Astrocyte of the spinal cord (primary cell): ENCODE data around the gene MRPL32.

Experiments used
- DNase-seq: peaks from one replicate; pipeline ENCODE4 v3.0.0; 2011; ENCODE audit warnings: low read depth, low spot score
- H3K4me3 ChIP-seq: 2 replicates; pipeline ENCODE4 v1.5.1; 2011; ENCODE audit warnings: low read depth, mild to moderate bottlenecking, low read length, moderate library complexity
- in situ Hi-C: cut with HindIII; loops from 2 replicates; pipeline ENCODE4 v1.10.0; 2017; ENCODE audit warnings: low sequenced_read_pairs
- TF ChIP-seq, protein P1 (sequence below): IDR thresholded peaks from 2 replicates; pipeline ENCODE4 v1.5.1; 2012; ENCODE audit warnings: low read depth, mild to moderate bottlenecking, low read length, inconsistent platforms

Gene MRPL32

DNA sequence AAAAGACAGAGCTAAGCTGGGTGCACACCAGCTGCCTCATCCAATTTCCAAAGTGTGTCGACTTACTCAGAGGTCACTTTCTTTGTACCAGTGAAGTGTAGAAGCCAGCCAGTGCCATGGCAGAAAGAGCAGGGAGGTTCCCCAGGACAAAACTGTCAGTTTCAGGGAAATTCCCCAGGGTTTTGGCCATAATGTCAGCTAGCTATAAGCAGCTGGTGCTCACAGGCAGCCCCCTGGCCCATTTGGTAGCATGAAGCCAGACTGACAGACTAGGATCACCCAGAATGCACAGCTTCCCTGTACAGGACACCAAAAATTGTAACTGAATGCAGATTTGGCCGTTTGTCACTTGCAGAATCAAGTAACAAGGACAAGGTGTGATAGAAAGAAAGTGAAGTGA lies 28.6 kb downstream of the MRPL32 start:
- H3K4me3 ChIP-seq: no peak overlapping the region
- in situ Hi-C loops: no loop called here
- TF ChIP-seq, protein P1, sequence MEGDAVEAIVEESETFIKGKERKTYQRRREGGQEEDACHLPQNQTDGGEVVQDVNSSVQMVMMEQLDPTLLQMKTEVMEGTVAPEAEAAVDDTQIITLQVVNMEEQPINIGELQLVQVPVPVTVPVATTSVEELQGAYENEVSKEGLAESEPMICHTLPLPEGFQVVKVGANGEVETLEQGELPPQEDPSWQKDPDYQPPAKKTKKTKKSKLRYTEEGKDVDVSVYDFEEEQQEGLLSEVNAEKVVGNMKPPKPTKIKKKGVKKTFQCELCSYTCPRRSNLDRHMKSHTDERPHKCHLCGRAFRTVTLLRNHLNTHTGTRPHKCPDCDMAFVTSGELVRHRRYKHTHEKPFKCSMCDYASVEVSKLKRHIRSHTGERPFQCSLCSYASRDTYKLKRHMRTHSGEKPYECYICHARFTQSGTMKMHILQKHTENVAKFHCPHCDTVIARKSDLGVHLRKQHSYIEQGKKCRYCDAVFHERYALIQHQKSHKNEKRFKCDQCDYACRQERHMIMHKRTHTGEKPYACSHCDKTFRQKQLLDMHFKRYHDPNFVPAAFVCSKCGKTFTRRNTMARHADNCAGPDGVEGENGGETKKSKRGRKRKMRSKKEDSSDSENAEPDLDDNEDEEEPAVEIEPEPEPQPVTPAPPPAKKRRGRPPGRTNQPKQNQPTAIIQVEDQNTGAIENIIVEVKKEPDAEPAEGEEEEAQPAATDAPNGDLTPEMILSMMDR: no peak
- no peak for DNase-seq

DNA sequence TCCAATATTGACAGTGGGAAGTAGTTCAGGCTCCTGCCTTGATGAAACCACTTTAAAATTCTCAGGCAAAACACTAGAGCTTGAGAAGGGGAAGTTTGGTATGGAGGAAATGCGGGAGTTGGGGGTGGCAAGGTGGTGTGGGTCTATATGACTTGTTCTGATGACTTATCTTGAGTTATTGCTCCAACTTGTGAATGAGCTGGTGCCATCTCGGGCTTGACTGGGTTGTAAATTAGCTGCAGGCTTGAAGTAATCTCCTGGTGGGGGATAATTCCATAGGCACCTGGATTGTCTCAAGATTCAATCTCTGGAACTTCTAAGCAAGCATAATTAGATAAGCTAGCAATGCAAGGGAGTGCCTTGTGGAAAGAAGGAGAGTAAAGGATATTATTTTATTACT lies 29.0 kb downstream of the MRPL32 start:
- in situ Hi-C loops: no loop called here

GRCh38 chr7:42964293-42964692 lies 32.1 kb downstream of the MRPL32 start:
- TF ChIP-seq, protein P1: no peak
- DNase-seq: no peak
- H3K4me3 ChIP-seq: no peak overlapping the region
- in situ Hi-C loops: no loop called here

More for the DNA sequence above, 29.0 kb downstream of the MRPL32 start:
- DNase-seq: no peak
- TF ChIP-seq, protein P1: no peak
- no peak overlapping the region for H3K4me3 ChIP-seq

GRCh38 chr7:42964849-42965805 lies 33.0 kb downstream of the MRPL32 start:
- in situ Hi-C loops: no loop called here
- no peak for DNase-seq
- TF ChIP-seq, protein P1: no peak
- no peak overlapping the region for H3K4me3 ChIP-seq

- no peak for DNase-seq
- H3K4me3 ChIP-seq: no peak overlapping the region
- in situ Hi-C loops: no loop called here
- TF ChIP-seq, protein P1: no peak
Measured at GRCh38 chr7:42967391-42967790, 35.2 kb downstream of the MRPL32 start.

GRCh38 chr7:42972699-42973500 lies 40.7 kb downstream of the MRPL32 start:
- no peak overlapping the region for H3K4me3 ChIP-seq
- peak; percentile 100 for DNase-seq
- in situ Hi-C loops: no loop called here
- TF ChIP-seq, protein P1: no peak
